T-helper 17 cell (primary cell): ENCODE results near the gene TMEM123. TPM values are rescaled to one million over a fixed set of nuclear protein-coding genes. Genes with fewer than 3 reads are reported as not detected.

Source experiments
- ATAC-seq: fragments of 150-1000 bp; cut with Tn5 transposase; 2 replicates; pipeline ENCODE4 v1.10.0; 2021; ENCODE audit warnings: mild to moderate bottlenecking, moderate library complexity
- DNase-seq, 3 donors: peaks; one replicate each; pipeline versions ENCODE4 v3.0.0 to v3.0.0-alpha.2; 2020 to 2021
- H3K9me3 ChIP-seq: one replicate; pipeline ENCODE4 v1.7.0; 2013; ENCODE audit warnings: low read length, mild to moderate bottlenecking; ENCODE audit not compliant: control insufficient read depth, poor library complexity, severe bottlenecking
- H3K27ac Mint-ChIP-seq: one replicate; pipeline ENCODE4 v1.8.0; 2022; ENCODE audit warnings: mild to moderate bottlenecking, moderate library complexity, mixed read lengths
- H3K27me3 Mint-ChIP-seq: one replicate; pipeline ENCODE4 v1.8.0; 2022; ENCODE audit warnings: mixed read lengths
- H3K36me3 Mint-ChIP-seq: one replicate; pipeline ENCODE4 v1.8.0; 2022; ENCODE audit warnings: low read depth, mixed read lengths
- H3K4me1 Mint-ChIP-seq: one replicate; pipeline ENCODE4 v1.8.0; 2022; ENCODE audit warnings: mild to moderate bottlenecking, mixed read lengths
- H3K4me3 Mint-ChIP-seq: one replicate; pipeline ENCODE4 v1.8.0; 2022; ENCODE audit warnings: mild to moderate bottlenecking, moderate library complexity, mixed read lengths
- total RNA-seq, 4 donors: library from RNA in 2 of 4; stranded (reverse) in 2 of 4; gene quantifications; one replicate each; pipeline ENCODE4 v1.2.3 and lab custom pipeline; 2022 to 2026

The TMEM123 gene
- total RNA-seq, 2 donors from 2014 or later, result 372 to 400 TPM

DNA sequence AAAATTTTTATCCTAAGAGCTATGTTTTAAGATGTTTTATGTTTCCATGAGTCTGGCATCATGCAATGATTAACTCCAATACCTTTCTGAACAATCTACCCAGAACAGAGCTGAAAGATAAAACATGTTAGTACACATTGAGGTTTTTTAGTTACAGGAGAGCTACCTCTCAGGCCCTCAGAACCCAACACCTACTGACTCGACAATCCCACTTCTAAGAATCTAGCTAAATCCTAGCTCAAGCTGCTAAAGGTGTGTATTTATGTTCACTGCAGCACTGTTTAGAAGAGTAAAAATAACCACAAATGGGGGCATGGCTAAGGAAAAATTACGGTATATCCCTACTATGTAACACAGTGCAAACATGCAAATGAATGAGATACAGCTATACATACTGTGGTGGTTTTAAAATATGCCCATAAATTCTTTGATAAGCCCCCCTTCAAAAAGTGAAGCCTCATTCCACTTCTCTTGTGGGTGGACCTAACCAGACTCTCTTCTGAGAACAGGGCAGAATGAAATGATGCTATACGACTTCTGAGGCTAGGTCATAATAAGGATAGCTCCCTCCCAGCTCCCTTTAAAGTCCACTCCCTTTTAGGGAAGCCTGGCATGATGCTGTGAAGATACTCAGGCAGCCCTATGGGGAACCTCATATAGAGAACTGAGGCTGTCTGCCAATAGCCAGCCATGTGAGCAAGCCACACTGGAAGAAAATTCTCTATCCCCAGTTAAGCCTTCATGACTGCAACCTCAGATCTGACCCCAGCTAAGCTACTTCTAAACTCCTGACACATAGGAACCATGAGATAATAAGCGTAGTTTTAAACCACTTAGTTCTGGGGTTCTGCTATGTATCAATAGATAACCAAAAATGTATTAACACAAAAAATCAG, 29.5 kb downstream of the TMEM123 start:
- Mint-ChIP-seq H3K27ac (peak overlapping the region; percentile 81), H3K36me3 (peaks cover 3% of the 10 kb centered on the region), H3K4me3 (peak overlapping the region; percentile 28), H3K27me3 (no peaks in the 10 kb centered on the region), H3K4me1 (peaks cover 56% of the 10 kb centered on the region)
- ATAC-seq, result peak; percentile 38
- no peak for DNase-seq
- no peaks in the 10 kb centered on the region for H3K9me3 ChIP-seq

DNA sequence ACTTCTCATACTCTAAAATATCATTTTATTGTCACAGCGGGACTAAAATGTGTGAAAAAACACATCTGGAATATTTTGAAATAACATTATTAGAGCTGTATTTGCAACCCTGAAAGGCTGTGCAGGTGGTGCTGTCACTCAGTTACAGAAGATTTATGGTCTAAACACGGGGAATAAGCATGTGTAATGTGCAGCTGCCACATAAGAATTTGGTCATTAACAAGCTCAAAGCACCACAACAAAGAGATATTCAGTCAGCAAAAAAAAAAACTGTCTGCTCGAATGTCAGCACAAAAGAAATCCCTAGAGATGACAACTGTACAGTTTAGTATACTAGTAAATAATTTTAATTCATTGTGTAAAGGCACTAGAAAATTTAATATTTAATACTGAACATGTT, 31.3 kb downstream of the TMEM123 start:
- no peaks in the 10 kb centered on the region for H3K27me3 Mint-ChIP-seq
- ATAC-seq (peak; percentile 70), DNase-seq (no peak)
- no peaks in the 10 kb centered on the region for H3K9me3 ChIP-seq
- H3K36me3 Mint-ChIP-seq, result no peaks in the 10 kb centered on the region
- H3K27ac Mint-ChIP-seq, result peak overlapping the region; percentile 81
- peaks cover 69% of the 10 kb centered on the region for H3K4me1 Mint-ChIP-seq
- no peak overlapping the region for H3K4me3 Mint-ChIP-seq

DNA sequence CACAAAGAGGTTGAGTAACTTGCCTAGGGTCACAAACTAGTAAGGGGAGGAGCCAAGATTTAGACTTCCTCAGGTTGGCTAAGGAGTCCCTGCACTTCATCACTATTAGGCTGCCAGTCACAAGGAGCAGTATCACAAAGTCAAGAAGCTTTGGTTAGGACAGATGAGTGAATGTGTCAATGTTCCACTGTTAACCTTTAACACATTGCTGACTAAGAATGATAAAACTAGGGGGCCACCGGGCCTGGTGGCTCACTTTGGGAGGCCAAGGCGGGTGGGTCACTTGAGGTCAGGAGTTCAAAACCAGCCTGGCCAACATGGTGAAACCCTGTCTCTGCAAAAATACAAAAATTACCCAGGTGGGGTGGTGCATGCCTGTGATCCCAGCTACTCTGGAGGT, 32.0 kb downstream of the TMEM123 start:
- Mint-ChIP-seq H3K4me1 (peaks cover 69% of the 10 kb centered on the region), H3K27me3 (no peaks in the 10 kb centered on the region), H3K4me3 (peak overlapping the region; percentile 31), H3K36me3 (no peaks in the 10 kb centered on the region), H3K27ac (peak overlapping the region; percentile 81)
- ATAC-seq (no peak), DNase-seq (no peak)
- H3K9me3 ChIP-seq, result no peaks in the 10 kb centered on the region

DNA sequence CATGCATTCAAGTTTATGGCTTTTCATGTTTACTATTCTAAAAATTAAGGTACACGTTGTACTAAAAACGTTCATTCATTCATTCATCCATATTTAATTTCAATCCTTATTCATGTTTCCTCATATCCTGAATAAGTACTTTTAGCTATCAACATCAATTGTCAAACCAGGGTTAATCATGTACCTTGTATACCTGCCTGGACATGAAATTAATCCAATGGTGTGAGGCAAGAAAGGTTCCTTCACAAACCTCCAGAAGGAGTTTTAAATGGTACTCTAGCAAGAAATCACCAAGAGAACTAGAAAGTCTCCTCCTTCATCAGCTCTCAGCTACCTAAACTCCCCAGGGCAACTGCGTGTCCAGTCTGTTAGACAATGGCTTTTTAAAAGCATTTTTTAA, 33.4 kb downstream of the TMEM123 start:
- no peak for DNase-seq
- H3K36me3 Mint-ChIP-seq, result no peaks in the 10 kb centered on the region
- H3K4me3 Mint-ChIP-seq, result no peak overlapping the region
- ATAC-seq, result no peak
- H3K4me1 Mint-ChIP-seq, result peaks cover 74% of the 10 kb centered on the region
- H3K27me3 Mint-ChIP-seq, result no peaks in the 10 kb centered on the region
- H3K9me3 ChIP-seq, result no peaks in the 10 kb centered on the region
- H3K27ac Mint-ChIP-seq, result peak overlapping the region; percentile 81

DNA sequence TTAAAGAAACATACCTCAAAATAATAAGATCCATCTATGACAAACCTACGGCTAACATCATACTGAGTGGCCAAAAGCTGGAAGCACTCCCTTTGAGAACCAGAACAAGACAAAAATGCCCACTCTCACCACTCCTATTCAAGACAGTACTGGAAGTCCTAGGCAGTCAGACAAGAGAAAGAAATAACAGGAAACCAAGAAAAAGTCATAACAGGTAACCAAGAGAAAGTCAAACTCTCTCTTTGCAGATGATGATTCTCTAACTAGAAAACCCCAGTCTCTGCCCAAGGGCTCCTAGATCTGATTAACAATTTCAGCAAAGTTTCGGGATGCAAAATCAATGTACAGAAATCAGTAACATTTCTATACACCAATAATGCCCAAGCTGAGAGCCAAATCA, 35.6 kb downstream of the TMEM123 start:
- DNase-seq (no peak), ATAC-seq (peak; percentile 63)
- peaks cover 3% of the 10 kb centered on the region for H3K36me3 Mint-ChIP-seq
- peak overlapping the region; percentile 56 for H3K4me3 Mint-ChIP-seq
- no peaks in the 10 kb centered on the region for H3K9me3 ChIP-seq
- H3K27me3 Mint-ChIP-seq, result no peaks in the 10 kb centered on the region
- H3K27ac Mint-ChIP-seq, result peak overlapping the region; percentile 81
- H3K4me1 Mint-ChIP-seq, result peaks cover 72% of the 10 kb centered on the region

DNA sequence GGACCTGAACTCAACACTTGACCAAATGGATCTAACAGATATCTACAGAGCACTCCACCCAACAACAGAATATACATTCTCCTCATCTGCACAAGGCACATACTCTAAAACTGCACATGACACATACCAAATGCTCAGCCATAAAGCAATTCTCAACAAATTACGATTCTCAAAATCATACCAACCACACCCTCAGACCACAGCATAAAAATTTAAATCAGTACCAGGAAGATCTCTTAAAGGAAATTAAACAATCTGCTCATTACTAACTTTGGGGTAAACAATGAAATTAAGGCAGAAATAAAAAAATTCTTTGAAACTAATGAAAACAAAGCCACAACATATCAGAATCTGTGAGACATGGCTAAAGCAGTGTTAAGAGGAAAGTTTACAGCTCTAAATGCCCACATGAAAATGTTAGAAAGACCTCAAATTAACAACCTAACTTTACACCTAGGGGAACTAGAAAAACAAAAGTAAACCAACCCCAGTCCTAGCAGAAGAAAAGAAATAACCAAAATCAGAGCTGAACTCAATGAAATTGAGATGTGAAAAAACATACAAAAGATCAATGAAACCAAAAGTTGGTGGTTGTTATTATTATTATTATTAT, 37.2 kb downstream of the TMEM123 start:
- no peaks in the 10 kb centered on the region for H3K9me3 ChIP-seq
- DNase-seq (no peak), ATAC-seq (peak; percentile 58)
- Mint-ChIP-seq H3K4me3 (peak overlapping the region; percentile 66), H3K27ac (peak overlapping the region; percentile 81), H3K27me3 (no peaks in the 10 kb centered on the region), H3K36me3 (peaks cover 3% of the 10 kb centered on the region), H3K4me1 (peaks cover 69% of the 10 kb centered on the region)

DNA sequence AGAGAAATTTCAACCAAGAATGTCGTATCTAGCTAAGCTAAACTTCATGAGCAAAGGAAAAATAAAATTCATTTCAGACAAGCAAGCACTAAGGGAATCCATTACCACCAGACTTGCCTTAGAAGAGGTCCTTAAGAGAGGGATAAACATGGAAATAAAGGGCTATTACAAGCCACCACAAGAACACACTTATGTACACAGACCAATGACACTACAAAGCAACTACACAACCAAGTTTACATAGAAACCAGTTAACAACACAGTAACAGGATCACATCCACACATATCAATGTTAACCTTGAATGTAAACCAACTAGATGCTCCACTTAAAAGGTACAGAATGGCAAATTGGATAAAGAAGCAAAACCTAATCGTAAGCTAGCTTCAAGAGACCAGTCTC, 38.0 kb downstream of the TMEM123 start:
- Mint-ChIP-seq H3K4me3 (peak overlapping the region; percentile 66), H3K4me1 (peaks cover 66% of the 10 kb centered on the region), H3K36me3 (peaks cover 3% of the 10 kb centered on the region), H3K27me3 (no peaks in the 10 kb centered on the region), H3K27ac (peak overlapping the region; percentile 81)
- no peaks in the 10 kb centered on the region for H3K9me3 ChIP-seq
- ATAC-seq (no peak), DNase-seq (no peak)

DNA sequence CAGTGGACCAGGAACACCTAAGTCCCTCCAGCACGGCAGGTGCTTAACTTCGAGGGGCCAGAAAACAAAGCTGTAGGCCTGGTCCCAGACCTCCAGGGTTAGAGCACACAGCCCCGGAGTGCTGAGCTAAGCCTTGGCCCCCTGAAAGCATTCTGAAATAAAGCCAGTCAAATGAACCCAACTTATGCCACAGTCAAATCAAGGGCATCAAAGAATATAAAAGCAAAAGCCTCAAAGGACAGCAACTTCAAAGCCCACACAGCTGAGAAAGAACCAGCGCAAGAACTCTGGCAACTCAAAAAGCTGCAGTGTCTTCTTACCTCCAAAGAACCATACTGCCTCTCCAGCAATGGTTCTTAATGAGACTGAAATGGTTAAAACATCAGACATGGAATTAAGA, 39.1 kb downstream of the TMEM123 start:
- no peak for DNase-seq
- peak overlapping the region; percentile 66 for H3K4me3 Mint-ChIP-seq

DNA sequence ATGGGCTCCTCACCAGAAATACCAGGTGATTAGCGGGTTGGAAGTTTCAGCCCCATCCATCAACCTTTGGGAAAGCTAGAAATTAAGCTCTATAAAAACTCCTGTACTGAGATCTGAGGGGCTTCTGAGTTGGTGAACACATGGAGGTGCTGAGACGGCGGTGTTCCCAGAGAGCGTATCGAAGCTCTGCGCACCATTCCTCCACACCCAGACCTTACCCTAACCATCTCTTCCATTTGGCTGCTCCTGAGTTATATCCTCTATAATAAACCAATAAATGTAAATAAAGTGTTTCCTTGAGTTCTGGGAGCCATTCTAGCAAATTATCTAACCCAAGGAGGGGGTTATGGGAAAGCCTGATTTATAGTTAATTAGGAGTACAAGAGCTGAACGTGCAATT, 41.4 kb downstream of the TMEM123 start:
- peaks cover 3% of the 10 kb centered on the region for H3K36me3 Mint-ChIP-seq
- H3K9me3 ChIP-seq, result no peaks in the 10 kb centered on the region
- peak overlapping the region; percentile 9 for H3K27ac Mint-ChIP-seq
- no peak overlapping the region for H3K4me3 Mint-ChIP-seq
- no peaks in the 10 kb centered on the region for H3K27me3 Mint-ChIP-seq
- ATAC-seq, result no peak
- no peak for DNase-seq
- H3K4me1 Mint-ChIP-seq, result peaks cover 64% of the 10 kb centered on the region

More for the DNA sequence above, 39.1 kb downstream of the TMEM123 start:
- H3K36me3 Mint-ChIP-seq, result peaks cover 3% of the 10 kb centered on the region
- no peaks in the 10 kb centered on the region for H3K27me3 Mint-ChIP-seq
- no peaks in the 10 kb centered on the region for H3K9me3 ChIP-seq
- H3K4me1 Mint-ChIP-seq, result peaks cover 67% of the 10 kb centered on the region
- peak overlapping the region; percentile 81 for H3K27ac Mint-ChIP-seq
- ATAC-seq, result peak; percentile 46

DNA sequence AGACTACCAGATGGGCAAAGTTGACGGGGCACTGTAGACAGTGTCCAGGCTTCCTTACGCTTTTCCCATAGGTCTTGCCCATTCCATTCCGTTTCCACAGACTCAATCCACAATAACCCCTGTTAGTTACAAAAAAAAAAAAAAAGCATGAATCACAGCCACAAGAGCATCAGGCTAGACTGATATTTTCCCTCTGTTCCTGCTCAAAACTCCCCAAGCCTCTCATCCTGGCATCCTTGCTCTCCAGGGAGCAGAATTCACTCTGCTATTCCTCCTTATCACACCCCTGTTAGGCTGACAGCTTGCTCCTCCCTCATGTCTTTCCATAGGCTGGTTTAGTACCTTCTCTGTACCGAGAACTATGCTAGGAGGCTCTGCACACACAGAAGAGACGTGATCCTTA, 42.2 kb downstream of the TMEM123 start:
- Mint-ChIP-seq H3K27me3 (no peaks in the 10 kb centered on the region), H3K4me3 (no peak overlapping the region), H3K4me1 (peaks cover 66% of the 10 kb centered on the region), H3K36me3 (peaks cover 3% of the 10 kb centered on the region), H3K27ac (peak overlapping the region; percentile 9)
- H3K9me3 ChIP-seq, result no peaks in the 10 kb centered on the region
- DNase-seq (no peak), ATAC-seq (no peak)

DNA sequence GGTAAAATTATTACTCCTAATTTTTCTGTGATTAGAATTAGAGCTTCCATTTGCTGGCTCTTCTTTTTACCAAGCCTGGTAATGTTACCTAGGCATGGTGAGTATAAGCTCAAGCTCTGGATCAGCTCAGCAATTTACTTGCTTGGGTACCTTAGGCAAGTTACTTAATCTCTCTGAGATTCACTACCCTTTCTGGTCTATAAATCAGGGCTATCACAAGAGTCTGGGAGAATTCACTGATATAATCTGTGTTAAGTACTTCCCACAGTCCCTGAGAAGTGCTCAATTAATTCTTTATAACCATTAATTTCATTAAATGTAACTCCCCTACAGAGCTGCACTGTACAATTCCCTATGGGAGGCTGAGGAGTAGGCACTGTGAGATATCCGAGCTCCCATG, 44.2 kb downstream of the TMEM123 start:
- Mint-ChIP-seq H3K27me3 (no peaks in the 10 kb centered on the region), H3K4me1 (peaks cover 58% of the 10 kb centered on the region), H3K27ac (peak overlapping the region; percentile 91), H3K36me3 (no peaks in the 10 kb centered on the region), H3K4me3 (no peak overlapping the region)
- ATAC-seq, result no peak
- no peaks in the 10 kb centered on the region for H3K9me3 ChIP-seq
- no peak for DNase-seq

DNA sequence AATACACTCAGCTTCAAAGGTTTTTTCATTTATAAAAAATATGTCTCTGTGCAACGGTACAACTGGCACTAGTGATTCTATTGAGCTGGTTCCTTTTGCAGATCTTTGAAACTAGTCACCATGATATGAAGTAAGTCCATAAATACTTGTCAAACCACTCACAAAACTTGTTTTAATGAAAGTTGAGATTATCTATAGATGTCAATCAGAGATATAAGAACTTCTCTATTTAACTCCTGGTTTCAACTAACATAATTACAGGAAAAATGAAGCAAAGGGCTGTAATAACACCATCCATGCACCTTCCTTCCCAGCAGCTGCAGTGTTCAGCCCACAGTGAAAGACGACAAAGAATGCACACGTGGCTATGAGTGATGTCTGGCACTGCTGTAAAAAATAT, 44.7 kb downstream of the TMEM123 start:
- Mint-ChIP-seq H3K4me1 (peaks cover 59% of the 10 kb centered on the region), H3K4me3 (no peak overlapping the region), H3K27ac (peak overlapping the region; percentile 91), H3K27me3 (no peaks in the 10 kb centered on the region), H3K36me3 (no peaks in the 10 kb centered on the region)
- DNase-seq (no peak), ATAC-seq (no peak)
- H3K9me3 ChIP-seq, result no peaks in the 10 kb centered on the region

DNA sequence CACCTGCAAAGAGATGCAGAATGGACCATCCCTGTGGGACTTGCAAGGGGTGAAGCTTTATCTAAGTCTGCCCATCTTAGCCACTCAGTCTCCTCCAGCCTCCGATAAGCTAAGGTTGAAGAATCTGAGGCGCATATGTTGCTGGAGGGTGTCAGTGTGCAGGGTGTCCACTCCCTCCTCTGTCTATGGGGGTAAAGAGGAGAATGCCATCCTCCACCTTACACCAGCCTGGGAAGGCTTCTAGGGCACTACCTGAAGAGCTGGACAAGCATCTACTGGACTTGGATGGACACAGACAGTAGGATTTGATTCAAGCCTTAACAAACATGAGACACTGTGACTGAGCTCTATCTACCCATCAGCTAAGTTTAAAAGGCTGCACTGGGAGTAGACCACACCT, 46.5 kb downstream of the TMEM123 start:
- ATAC-seq (no peak), DNase-seq (no peak)
- Mint-ChIP-seq H3K27ac (peak overlapping the region; percentile 91), H3K4me3 (no peak overlapping the region), H3K4me1 (peaks cover 57% of the 10 kb centered on the region), H3K36me3 (peaks cover 4% of the 10 kb centered on the region), H3K27me3 (no peaks in the 10 kb centered on the region)
- H3K9me3 ChIP-seq, result no peaks in the 10 kb centered on the region
